ENCODE results near the gene CNTNAP5.

DNA sequence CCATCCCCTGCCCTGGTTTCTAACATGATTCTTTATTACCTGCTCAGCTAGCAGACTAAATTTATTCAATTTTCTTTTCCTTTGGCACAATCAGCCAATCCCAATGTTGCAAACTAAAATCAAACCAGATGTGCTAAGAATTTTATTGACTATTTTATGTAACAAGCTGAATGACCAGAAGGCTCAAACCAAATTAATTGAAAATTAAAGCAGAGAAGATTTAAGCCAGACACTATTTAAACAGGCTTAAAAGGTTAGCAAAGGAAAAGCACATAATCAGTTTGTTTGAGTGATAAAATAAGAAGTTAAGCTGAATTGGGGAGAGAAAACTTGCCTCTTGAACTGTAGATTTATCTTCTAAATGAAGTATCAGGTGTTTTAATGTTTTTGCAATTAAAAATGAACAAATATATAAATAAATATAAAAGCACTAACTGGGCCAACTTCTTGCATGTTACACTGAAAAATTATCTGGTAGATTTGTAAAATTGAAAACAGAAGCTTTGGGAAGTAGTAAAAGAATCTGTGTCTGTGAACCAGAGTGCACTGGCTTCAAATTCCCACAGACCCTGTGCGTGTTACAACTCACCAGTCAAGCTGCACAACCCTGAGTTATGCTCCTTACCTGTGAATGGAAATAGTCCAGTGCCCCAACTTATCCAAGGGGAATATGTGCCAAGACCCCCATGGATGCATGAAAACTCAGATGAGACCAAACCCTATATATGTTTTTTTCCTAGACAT, 283.4 kb downstream of the CNTNAP5 start:
- TF ChIP-seq, protein P1, sequence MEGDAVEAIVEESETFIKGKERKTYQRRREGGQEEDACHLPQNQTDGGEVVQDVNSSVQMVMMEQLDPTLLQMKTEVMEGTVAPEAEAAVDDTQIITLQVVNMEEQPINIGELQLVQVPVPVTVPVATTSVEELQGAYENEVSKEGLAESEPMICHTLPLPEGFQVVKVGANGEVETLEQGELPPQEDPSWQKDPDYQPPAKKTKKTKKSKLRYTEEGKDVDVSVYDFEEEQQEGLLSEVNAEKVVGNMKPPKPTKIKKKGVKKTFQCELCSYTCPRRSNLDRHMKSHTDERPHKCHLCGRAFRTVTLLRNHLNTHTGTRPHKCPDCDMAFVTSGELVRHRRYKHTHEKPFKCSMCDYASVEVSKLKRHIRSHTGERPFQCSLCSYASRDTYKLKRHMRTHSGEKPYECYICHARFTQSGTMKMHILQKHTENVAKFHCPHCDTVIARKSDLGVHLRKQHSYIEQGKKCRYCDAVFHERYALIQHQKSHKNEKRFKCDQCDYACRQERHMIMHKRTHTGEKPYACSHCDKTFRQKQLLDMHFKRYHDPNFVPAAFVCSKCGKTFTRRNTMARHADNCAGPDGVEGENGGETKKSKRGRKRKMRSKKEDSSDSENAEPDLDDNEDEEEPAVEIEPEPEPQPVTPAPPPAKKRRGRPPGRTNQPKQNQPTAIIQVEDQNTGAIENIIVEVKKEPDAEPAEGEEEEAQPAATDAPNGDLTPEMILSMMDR (IDR thresholded peaks at IDR 0.05; ENCODE audit: low read depth, low read length) = no peak
- no peak for TF ChIP-seq EZH2phosphoT487 (IDR thresholded peaks at IDR 0.05; ENCODE audit: low read depth)
